ENCODE data around the gene JMJD8. TPM values are rescaled to one million over a fixed set of nuclear protein-coding genes. Genes with fewer than 3 reads are reported as not detected.

The JMJD8 gene
- total and polyA plus RNA-seq, 4 donors = 21.2 to 52.6 (median 33.4) TPM

DNA sequence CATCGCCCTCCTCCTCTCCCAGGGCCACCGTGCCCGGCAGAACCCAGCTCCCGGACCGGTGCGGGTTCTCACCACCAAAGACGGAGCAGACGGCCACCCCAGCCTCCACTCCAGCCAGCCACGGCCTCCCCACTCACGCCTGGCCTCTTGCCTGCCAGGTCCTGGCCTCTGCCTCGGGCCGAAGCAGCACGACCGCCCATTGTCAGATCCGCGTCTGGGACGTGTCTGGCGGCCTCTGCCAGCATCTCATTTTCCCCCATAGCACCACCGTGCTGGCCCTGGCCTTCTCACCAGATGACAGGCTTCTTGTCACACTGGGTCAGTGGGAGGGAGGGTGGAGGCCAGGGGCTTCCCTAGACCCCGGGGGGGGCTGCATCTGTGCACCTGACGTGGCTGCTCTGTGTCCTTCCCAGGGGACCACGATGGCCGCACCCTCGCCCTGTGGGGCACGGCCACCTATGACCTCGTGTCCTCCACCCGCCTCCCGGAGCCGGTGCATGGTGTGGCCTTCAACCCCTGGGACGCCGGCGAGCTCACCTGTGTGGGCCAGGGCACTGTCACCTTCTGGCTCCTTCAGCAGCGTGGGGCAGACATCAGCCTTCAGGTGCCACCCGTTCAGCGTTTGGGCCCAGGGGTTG lies 22.8 kb downstream of the JMJD8 start:
- Histone ChIP-seq H3K4me1 (ENCODE audit: control insufficient read depth in 4 of 4, insufficient read depth in 4 of 4, low read length in 3 of 4) (peaks cover 10 to 22% (median 15%) of the 10 kb centered on the region in 4 donors), H3K27ac (ENCODE audit: low read depth in 1 of 2, low read length in 2 of 2) (peak overlapping the region; percentile 50 to 52), H3K9ac (ENCODE audit: low read depth in 1 of 2, low read length in 2 of 2) (no peak overlapping the region), H3K9me3 (ENCODE audit: control insufficient read depth in 4 of 4, low read length in 3 of 4) (no peaks in the 10 kb centered on the region), H3K27me3 (ENCODE audit: control insufficient read depth in 4 of 4, insufficient read depth in 4 of 4, low read length in 3 of 4) (no peaks in the 10 kb centered on the region), H3K36me3 (ENCODE audit: control insufficient read depth in 4 of 4, insufficient read depth in 3 of 4, low read depth in 1 of 4, low read length in 3 of 4) (peaks cover 0 to 2% (median 0%) of the 10 kb centered on the region in 4 donors), H3K4me3 (ENCODE audit: low read depth in 1 of 3, low read length in 3 of 3) (peak overlapping the region in 1 of 3 donors; percentile 19)
- DNase-seq (ENCODE audit: low spot score) = no peak
- TF ChIP-seq HNF4A (conservative IDR thresholded peaks at IDR 0.05) (peak; percentile 35 to 45), GABPA (IDR thresholded peaks at IDR 0.05 in 1 of 2, conservative IDR thresholded peaks at IDR 0.05 in 1 of 2) (no peak), NR2F2 (IDR thresholded peaks at IDR 0.05) (peak; percentile 30)
- 44% methylated on average over 35 of the region's 35 CpGs for WGBS

DNA sequence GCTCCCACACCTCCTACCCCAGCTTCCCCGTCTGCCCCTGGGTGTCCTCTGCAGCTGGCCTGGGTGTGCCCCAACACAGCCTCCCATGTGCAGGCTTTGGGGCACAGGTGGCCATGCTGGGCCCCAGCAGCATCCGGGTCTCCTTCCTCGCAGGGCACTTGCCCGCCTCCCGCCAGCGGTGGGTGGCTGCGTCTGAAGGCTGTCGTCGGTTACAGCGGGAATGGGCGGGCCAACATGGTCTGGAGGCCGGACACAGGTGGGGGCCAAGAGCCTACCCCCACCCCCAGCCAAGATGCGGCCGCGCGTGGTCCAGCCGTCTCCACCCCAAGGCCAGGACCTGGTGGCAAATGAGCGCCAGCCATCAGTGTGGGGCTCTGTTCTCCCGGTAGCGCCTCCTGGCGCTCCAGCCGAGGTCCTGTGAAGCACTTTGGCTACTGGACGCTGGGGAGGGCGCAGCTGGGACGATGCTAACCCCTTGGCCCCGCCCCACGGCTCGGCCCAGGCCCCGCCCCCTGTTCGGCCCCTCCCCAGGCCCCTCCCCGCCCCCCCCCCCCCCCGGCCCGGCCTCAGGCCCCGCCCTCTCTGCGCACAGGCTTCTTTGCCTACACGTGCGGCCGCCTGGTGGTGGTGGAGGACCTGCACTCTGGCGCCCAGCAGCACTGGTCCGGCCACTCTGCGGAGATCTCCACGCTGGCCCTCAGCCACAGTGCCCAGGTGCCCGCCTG lies 23.5 kb downstream of the JMJD8 start:
- Histone ChIP-seq H3K4me3 (ENCODE audit: low read depth in 1 of 3, low read length in 3 of 3) (peak overlapping the region in 1 of 3 donors; percentile 19), H3K27me3 (ENCODE audit: control insufficient read depth in 4 of 4, insufficient read depth in 4 of 4, low read length in 3 of 4) (no peaks in the 10 kb centered on the region), H3K36me3 (ENCODE audit: control insufficient read depth in 4 of 4, insufficient read depth in 3 of 4, low read depth in 1 of 4, low read length in 3 of 4) (peaks cover 0 to 5% (median 0%) of the 10 kb centered on the region in 4 donors), H3K4me1 (ENCODE audit: control insufficient read depth in 4 of 4, insufficient read depth in 4 of 4, low read length in 3 of 4) (peaks cover 10 to 22% (median 15%) of the 10 kb centered on the region in 4 donors), H3K9me3 (ENCODE audit: control insufficient read depth in 4 of 4, low read length in 3 of 4) (no peaks in the 10 kb centered on the region), H3K9ac (ENCODE audit: low read depth in 1 of 2, low read length in 2 of 2) (no peak overlapping the region), H3K27ac (ENCODE audit: low read depth in 1 of 2, low read length in 2 of 2) (peak overlapping the region; percentile 50 to 52)
- peak; percentile 83 for DNase-seq (ENCODE audit: low spot score)
- 29% methylated on average over 39 of the region's 43 CpGs for WGBS
- no peak for TF ChIP-seq NR2F2 (IDR thresholded peaks at IDR 0.05)
- TF ChIP-seq, protein P1, sequence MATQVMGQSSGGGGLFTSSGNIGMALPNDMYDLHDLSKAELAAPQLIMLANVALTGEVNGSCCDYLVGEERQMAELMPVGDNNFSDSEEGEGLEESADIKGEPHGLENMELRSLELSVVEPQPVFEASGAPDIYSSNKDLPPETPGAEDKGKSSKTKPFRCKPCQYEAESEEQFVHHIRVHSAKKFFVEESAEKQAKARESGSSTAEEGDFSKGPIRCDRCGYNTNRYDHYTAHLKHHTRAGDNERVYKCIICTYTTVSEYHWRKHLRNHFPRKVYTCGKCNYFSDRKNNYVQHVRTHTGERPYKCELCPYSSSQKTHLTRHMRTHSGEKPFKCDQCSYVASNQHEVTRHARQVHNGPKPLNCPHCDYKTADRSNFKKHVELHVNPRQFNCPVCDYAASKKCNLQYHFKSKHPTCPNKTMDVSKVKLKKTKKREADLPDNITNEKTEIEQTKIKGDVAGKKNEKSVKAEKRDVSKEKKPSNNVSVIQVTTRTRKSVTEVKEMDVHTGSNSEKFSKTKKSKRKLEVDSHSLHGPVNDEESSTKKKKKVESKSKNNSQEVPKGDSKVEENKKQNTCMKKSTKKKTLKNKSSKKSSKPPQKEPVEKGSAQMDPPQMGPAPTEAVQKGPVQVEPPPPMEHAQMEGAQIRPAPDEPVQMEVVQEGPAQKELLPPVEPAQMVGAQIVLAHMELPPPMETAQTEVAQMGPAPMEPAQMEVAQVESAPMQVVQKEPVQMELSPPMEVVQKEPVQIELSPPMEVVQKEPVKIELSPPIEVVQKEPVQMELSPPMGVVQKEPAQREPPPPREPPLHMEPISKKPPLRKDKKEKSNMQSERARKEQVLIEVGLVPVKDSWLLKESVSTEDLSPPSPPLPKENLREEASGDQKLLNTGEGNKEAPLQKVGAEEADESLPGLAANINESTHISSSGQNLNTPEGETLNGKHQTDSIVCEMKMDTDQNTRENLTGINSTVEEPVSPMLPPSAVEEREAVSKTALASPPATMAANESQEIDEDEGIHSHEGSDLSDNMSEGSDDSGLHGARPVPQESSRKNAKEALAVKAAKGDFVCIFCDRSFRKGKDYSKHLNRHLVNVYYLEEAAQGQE (IDR thresholded peaks at IDR 0.05) = no peak
- no peak for TF ChIP-seq YY1 (IDR thresholded peaks at IDR 0.05)
- TF ChIP-seq, protein P2, sequence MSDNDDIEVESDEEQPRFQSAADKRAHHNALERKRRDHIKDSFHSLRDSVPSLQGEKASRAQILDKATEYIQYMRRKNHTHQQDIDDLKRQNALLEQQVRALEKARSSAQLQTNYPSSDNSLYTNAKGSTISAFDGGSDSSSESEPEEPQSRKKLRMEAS (IDR thresholded peaks at IDR 0.05) = no peak
- peak; percentile 38 for TF ChIP-seq SP1 (IDR thresholded peaks at IDR 0.05)
- no peak for TF ChIP-seq EGR1 (IDR thresholded peaks at IDR 0.05; ENCODE audit: low read depth in 2 of 2)
- no peak for TF ChIP-seq HNF4G (IDR thresholded peaks at IDR 0.05)
- TF ChIP-seq, protein P3, sequence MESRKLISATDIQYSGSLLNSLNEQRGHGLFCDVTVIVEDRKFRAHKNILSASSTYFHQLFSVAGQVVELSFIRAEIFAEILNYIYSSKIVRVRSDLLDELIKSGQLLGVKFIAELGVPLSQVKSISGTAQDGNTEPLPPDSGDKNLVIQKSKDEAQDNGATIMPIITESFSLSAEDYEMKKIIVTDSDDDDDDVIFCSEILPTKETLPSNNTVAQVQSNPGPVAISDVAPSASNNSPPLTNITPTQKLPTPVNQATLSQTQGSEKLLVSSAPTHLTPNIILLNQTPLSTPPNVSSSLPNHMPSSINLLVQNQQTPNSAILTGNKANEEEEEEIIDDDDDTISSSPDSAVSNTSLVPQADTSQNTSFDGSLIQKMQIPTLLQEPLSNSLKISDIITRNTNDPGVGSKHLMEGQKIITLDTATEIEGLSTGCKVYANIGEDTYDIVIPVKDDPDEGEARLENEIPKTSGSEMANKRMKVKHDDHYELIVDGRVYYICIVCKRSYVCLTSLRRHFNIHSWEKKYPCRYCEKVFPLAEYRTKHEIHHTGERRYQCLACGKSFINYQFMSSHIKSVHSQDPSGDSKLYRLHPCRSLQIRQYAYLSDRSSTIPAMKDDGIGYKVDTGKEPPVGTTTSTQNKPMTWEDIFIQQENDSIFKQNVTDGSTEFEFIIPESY (IDR thresholded peaks at IDR 0.05) = no peak
- no peak for TF ChIP-seq JUND (IDR thresholded peaks at IDR 0.05)
- TF ChIP-seq HNF4A (conservative IDR thresholded peaks at IDR 0.05) = no peak
- TF ChIP-seq FOXA1 (IDR thresholded peaks at IDR 0.05) = no peak
- no peak for TF ChIP-seq FOXA2 (IDR thresholded peaks at IDR 0.05)
- TF ChIP-seq GABPA (IDR thresholded peaks at IDR 0.05 in 1 of 2, conservative IDR thresholded peaks at IDR 0.05 in 1 of 2) = peak in 1 of 2 donors; percentile 29
- no peak for TF ChIP-seq TAF1 (conservative IDR thresholded peaks at IDR 0.05)
- TF ChIP-seq, protein P4, sequence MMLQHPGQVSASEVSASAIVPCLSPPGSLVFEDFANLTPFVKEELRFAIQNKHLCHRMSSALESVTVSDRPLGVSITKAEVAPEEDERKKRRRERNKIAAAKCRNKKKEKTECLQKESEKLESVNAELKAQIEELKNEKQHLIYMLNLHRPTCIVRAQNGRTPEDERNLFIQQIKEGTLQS (IDR thresholded peaks at IDR 0.05) = no peak
- peak in 1 of 2 donors; percentile 48 for TF ChIP-seq RAD21 (IDR thresholded peaks at IDR 0.05)
- TF ChIP-seq, protein P5, sequence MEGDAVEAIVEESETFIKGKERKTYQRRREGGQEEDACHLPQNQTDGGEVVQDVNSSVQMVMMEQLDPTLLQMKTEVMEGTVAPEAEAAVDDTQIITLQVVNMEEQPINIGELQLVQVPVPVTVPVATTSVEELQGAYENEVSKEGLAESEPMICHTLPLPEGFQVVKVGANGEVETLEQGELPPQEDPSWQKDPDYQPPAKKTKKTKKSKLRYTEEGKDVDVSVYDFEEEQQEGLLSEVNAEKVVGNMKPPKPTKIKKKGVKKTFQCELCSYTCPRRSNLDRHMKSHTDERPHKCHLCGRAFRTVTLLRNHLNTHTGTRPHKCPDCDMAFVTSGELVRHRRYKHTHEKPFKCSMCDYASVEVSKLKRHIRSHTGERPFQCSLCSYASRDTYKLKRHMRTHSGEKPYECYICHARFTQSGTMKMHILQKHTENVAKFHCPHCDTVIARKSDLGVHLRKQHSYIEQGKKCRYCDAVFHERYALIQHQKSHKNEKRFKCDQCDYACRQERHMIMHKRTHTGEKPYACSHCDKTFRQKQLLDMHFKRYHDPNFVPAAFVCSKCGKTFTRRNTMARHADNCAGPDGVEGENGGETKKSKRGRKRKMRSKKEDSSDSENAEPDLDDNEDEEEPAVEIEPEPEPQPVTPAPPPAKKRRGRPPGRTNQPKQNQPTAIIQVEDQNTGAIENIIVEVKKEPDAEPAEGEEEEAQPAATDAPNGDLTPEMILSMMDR (IDR thresholded peaks at IDR 0.05; ENCODE audit: low read depth, low read length, missing input control) = peak; percentile 43
- TF ChIP-seq RXRA (IDR thresholded peaks at IDR 0.05) = no peak
